GM12864 (cell line): ENCODE measurements around the gene MED20.

ENCODE experiments used
- DNase-seq: peaks from one replicate; pipeline ENCODE4 v3.0.0-alpha.2; 2011; ENCODE audit warnings: low read depth
- H3K4me3 ChIP-seq: 2 replicates; pipeline ENCODE4 v1.5.1; 2011; ENCODE audit warnings: mild to moderate bottlenecking, low read depth, low read length, control low read depth
- CTCF ChIP-seq: IDR thresholded peaks from 2 replicates; pipeline ENCODE4 v1.5.1; 2011; ENCODE audit warnings: low read depth, mild to moderate bottlenecking, moderate library complexity, low read length, control low read depth, inconsistent platforms; ENCODE audit errors: missing control alignments

Gene MED20

GRCh38 chr6:41872147-41872546 is 48.8 kb downstream of the MED20 start:
- H3K4me3 ChIP-seq = no peak overlapping the region
- DNase-seq = no peak
- no peak for TF ChIP-seq CTCF

- TF ChIP-seq CTCF = no peak
- no peak overlapping the region for H3K4me3 ChIP-seq
- DNase-seq = no peak
Observed at GRCh38 chr6:41871691-41872090, 49.2 kb downstream of the MED20 start.

GRCh38 chr6:41859356-41859755 is 61.6 kb downstream of the MED20 start:
- no peak overlapping the region for H3K4me3 ChIP-seq
- no peak for TF ChIP-seq CTCF
- DNase-seq = no peak

- no peak for TF ChIP-seq CTCF
- no peak for DNase-seq
- H3K4me3 ChIP-seq = no peak overlapping the region
Observed at GRCh38 chr6:41858703-41859102, 62.2 kb downstream of the MED20 start.
